NCI-H2196 (cell line): ENCODE measurements around the gene PCGF2.
"Not testable (repeated sequence)": the region's sequence is repeated elsewhere in the genome, so short reads cannot be mapped to it uniquely, and the experiment has no call there.

Source experiments
- DNase-seq: peaks from one replicate; lab custom pipeline; 2025; ENCODE audit not compliant: unreplicated experiment; lab: John Stamatoyannopoulos, UW

The PCGF2 gene

DNA sequence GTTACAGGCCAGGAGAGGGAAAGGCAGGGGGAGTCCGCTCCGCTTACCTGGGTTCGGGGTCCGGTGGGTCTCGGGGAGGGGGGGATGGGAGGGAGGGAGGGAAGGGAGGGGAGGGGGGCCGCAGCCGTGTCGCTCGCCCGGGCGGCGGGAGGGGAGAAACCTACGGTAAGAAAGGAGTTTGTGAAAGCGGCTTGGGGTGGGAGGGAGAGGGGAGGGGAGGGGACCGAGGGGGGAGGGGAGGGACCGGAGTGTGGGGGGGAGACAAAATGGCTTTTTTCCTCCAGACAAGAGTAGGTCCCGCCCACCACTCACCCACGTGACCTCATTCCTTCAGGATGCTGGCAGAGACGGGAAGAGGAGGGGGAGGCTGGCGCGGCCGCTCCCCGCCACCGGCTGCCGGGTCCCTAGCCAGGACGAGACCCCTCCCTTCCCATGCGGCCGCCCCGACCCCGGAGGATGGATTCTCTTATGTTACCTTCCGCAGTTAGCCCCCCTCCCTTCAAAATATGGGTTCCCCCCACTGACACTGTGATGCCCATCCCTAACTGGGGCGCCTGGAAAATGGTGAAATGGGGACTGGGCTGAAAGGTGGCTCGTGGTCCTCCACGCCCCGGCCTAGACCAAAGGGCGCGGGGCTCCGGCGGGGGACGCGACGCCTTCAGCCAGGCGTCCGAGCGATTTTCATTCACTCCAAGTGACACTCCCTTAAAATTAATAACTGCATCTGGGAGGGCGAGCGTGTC is at the start of gene PCGF2:
TSS of gene PCGF2 (minus strand) at position 188 of the 743 bp plus-strand sequence. CDS start 7,934 bp downstream, outside the sequence.
- DNase-seq, result peak; percentile 50

DNA sequence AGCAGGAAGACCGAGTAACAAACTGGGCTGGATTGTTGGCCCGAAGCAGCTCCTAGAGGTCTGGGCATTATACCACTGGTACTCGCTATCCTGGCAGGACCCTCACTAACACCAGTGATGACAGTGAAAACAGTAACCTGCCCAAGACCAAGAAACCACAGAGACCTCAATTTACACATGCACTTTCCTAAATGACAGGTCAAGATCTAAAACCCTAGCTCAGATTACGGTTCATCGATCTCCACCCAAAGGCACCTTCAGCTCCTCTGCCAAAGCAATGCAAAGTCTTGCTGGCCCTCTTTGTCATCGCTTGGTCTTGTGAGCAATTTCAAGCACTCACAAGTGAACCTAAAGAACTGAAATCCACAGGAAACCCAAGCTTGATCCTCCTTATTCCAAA is 49.7 kb upstream of the PCGF2 start:
- no peak for DNase-seq

DNA sequence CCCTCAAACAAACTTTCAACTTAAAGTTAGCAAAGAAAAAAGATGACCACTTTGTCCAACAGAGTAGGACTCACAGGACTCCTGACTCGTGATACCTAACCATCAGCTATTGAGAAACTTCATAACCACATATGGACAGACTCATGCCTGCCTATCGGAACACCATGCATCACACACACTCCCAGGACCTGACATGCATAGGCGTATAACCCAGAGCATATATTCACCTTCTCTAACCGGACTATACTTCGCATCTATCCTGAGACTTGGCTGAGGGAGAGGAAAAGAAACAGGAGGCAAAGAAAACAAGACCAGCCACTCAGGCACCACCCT is 49.0 kb upstream of the PCGF2 start:
- DNase-seq, result no peak

DNA sequence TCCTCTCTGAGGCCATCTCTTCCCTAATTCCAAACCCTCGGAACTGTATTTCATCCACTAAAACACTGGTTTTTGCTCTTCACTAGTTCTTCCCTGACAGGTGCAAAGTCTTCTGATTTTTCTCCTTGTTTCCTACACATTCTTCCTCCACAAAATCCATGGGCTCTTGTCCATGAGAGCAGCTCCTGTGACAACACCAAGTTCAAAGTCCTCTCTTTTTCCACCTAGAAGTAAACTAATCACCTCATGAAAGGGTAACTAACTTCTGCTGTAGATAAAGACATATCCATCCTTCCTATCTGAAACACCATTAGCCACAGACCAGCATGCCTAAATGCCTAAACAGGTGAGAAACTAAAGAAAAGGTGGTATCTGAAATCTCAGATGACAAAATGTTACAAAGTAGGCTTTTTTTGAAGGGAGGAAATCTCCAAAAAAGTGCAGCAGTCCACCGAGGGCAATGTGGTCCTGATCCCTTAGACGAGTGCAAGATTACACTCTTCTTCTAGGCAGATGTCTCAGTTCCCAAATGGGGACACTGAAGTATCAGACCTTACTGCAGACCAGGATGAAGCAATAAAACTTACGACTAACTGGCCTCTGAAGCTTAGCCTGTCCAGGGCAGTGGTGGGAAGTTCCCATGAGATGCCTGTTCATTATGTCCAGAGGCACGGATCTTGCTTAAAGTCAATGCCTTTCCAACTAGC is 48.5 kb upstream of the PCGF2 start:
- no peak for DNase-seq

DNA sequence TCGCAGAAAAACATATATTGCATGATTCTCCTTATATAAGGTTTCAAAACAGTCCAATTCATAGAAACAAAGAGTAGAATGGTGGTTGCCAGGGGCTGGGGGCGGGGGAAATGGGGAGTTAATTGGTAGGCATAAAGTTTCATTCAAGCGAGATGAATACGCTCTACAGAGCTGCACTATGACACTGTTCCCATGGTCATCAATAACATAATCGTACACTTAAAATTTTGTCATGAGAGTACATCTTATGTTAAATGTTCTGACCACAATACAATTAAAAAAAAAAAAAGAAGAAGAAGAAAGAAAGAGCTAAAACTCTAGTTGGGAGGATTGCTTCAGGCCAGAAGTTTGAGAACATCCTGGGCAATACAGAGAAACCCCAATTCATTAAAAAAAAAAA is 46.1 kb upstream of the PCGF2 start:
- no peak for DNase-seq

DNA sequence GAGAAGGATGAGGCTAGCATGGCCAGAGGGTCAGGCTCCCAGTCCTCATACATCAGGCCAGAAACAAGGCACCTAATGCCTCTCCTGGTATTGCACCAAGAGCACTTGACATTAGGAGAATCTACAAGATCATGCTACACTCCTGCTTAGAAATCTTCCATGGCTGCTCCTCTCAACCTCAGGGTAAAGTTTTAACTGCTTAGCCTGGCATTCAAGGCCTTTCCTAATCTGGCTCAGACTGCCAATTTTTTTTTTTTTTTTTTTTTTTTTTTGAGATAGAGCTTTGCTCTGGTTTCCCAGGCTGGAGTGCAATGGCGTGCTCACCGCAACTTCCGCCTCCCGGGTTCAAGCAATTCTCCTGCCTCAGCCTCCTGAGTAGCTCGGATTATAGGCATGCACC is 43.0 kb upstream of the PCGF2 start:
- DNase-seq, result no peak

DNA sequence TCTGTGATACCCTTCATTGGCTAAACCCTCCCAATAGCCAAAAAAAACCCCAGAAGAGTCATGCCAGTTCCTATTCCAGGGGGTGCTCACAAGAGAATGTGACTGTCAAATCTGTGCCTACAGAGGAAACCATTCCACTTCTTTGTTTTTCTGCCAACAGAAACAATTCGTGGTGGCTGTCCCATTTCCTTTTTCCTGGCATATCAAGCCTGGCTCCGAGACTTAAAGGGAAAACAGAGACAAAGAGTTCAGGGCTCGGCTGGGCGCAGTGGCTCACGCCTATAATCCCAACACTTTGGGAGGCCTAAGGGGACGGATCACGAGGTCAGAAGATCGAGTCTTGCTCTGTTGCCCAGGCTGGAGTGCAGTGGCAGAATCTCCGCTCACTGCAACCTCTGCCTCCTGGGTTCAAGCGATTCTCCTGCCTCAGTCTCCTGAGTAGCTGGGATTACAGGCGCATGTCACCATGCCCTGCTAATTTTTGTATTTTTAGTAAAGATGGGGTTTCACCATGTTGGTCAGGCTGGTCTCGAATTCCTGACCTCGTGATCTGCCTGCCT is 42.1 kb upstream of the PCGF2 start:
- DNase-seq, result not testable (repeated sequence)

DNA sequence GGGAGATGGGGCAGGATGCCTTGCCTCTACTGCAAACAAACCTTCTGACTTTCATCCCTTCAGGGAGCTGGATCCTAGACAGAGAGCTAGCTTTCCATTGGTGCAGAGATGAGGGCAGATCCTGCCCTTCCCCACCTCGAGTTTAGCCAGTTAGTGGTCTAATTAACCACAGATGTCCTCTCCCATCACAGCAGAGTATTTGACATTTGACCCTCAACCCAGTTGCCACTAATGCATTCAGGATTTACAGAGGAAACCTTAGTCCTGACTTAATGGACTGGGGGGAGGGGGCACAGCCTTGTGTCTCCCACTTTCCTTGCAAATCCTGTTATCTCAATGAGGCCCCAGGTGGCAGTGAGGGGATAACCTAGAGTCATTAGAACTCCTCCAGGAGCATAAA is 41.0 kb upstream of the PCGF2 start:
- no peak for DNase-seq

DNA sequence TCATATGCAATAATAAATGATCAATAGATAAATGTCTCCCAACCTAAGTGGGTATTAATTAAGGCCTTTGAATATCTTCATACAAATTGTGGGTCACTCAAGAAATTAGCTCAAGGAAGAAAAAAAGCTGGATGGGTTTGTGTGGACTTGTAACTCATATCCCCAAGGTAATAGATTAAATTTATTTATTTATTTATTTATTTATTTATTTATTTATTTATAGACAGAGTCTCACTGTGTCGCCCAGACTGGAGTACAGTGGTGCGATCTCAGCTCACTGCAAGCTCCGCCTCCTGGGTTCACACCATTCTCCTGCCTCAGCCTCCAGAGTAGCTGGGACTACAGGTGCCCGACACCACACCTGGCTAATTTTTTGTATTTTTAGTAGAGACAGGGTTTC is 39.9 kb upstream of the PCGF2 start:
- DNase-seq, result not testable (repeated sequence)

DNA sequence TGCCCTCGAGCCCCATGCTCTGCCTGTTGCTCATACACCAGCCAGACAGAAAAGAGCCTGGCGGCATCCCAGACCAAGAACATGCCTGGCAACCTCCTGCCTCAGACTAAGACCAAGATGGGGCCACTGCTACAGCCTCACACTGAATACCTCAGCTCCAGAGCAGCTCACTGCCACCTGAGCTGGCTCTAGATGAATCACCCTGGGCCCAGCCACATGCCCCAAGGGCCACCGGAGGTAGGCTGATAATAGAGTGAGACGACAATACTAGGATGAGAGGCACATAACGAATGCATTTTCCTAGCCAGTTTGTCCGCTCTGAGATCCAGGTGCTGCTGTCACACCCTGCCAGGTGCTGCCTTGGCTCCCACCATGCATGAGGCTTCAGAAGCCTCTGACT is 38.2 kb upstream of the PCGF2 start:
- no peak for DNase-seq

DNA sequence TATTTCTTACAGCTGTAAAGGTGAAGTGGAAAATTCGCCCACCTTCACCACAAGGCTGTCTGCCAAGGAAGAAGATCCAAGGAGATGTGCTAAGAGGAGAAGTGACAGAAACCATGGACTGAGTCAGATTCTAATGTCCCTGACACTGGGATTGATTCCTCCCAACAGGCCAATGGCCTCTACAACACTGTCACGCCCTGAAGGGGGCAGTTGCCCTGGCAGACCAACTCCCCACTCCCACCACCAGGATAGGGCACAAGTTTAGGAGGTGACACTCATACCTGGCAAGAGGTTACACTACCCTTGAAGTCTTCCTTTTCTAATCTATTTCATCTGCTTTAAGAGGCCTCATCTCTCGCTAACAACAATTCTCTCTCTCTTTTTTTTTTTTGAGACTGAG is 35.1 kb upstream of the PCGF2 start:
- DNase-seq, result no peak

DNA sequence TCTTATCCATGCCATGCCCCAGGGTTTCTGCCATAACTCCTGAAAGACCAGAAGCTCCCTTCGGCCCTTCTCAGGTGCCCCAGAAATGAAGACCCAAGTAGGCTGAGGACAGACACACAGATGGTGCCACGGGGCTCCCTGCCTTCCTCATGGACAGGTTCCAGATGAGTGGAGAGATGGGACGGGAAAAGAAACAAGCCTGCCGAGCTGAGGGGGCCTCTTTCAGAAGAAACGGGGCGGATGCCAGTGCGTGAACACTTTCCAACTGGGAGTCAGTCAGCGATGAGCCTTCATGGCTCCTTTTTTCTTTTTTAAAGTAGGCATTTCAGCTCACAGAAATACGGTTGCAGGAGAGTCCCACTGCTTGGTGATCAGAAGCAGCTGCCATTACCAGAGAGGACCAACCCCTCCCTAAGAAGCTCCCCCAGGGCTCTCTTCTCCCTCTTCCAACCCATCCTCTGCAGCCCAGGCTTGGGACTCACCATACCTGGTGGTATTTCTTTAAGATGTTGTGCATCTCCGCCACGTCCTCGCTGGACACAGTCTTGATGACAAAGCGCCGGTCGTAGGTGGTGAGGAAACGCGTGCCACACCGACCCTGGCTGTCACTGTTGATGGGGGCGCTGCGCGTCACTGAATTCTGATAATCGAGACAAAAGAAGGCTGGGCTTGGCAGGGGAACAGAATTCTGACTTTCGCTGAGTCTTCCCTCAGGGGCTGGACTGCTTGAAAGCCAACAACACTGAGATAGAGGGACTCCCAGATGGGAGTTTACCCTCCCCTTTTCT is 32.0 kb upstream of the PCGF2 start:
- no peak for DNase-seq

DNA sequence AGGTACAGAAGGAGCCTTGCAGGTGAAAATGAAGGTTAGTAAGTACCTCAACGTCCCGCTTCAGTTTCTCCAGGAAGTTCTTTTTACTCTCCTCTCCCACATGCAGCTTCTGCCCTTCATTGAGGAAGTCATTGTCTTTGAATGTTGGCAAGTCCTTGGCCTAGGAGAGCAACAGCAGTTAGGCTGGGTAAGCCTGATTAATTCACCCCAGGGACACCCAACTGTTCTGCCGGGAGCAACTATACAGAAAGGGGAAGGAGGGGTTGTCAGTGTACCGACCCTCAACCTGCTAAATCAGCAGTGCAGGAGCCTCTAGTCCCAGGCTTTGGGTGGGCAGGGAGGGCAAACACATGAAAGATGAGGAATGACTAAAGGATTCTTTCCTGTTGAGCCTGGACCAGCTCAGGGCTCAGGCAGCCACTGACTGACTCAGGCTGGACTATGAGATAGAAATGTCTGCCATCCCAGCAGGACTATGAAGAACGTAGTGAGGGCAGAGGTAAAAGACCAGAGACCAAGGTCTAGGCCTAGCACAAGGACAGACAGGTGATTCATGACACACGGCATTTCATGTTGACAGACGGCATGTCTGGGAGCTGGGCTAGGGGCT is 29.6 kb upstream of the PCGF2 start:
- no peak for DNase-seq

DNA sequence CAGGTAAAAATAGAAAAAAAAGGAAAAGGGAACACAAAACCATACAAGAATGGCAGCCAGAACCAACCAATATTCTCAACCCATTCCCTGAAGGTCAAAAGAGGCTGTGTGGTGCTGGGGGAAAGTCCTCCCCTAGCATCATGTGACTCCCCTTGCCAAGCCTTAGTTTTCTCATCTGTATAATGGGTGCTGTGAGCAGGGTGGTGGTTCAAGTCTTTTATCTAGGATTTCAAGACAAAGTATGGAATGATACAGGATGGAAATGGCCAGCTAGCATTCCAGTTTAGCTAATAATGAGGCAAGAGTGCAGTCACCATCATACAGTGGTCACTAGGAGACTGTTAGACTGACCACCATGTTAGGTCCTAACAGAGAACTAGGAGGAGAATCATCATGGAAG is 25.1 kb upstream of the PCGF2 start:
- DNase-seq, result no peak

DNA sequence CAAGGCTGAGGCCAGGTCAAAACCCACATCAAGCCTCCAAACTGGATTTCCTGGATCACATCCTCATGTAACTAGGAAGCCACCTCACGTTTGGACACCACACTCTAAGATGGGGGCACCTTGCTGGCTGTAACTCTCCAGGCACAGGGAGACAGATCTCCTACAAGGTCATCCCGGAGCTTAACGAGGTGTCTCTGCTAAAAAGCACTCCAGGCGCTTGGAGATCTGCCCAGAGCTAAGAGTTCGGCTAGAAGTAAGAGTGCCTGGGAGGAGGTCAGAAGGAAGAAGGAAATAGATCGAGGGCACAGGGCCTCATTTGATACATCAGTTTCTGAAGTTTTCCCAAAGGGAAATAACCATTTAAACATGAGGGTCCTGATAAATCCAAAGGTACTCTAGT is 20.3 kb upstream of the PCGF2 start:
- DNase-seq, result no peak

DNA sequence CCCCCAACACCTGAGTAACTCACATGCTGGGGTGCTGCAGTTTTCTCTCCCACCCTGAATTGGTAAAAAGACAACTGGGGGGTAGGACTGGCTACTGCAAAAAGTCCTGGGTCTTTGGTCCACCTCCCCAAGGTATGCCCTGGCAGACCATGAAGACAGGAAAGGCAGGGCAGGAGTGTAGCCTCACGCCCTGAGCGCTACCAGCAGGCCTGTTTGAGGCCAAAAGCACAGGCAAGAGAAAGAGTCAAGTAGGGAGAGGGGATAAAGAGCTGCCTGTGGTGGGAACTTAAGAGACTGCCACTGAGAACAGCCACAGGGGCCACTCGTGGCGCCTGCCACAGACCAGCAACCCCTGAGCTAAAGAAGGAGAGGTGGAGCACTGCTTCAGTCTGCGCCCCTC is 18.2 kb upstream of the PCGF2 start:
- DNase-seq, result no peak

DNA sequence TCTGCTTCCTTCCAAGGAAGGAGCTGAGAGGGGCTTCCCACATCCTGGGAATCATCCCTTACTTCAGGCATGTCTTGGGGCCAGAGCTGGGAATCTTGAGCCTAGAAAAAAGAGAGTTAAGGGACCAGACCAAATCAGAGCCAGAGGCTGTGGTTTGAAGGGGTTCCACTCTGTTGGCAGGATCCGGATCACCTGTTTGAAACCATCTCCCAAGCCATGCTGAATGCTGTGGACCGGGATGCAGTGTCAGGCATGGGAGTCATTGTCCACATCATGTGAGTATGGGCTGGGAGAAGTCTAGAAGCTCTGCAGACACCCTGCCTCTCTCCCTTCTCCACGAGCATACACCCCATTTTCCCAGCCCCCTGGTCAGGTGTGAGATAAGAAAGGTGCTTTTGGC is 14.1 kb upstream of the PCGF2 start:
- no peak for DNase-seq

DNA sequence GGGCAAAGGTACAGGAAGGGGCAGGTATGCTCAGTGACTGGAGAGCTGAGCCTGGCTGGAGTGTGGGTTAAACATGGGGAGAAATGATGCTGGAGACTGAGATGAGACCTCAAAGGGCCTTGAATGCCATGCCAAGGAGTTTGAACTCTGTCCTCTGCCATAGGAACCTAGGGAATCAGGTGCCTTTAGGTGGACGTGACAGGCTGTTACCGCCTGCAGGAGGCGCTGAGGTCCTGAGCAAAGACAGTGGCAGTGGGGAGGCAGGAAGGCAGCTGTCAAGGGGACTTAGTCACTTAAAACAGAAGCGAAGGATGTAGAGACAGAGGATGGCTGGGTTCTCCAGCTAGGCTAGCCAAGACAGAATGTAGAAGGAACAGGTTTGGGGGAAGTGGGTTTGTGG is 13.5 kb upstream of the PCGF2 start:
- DNase-seq, result peak; percentile 6

DNA sequence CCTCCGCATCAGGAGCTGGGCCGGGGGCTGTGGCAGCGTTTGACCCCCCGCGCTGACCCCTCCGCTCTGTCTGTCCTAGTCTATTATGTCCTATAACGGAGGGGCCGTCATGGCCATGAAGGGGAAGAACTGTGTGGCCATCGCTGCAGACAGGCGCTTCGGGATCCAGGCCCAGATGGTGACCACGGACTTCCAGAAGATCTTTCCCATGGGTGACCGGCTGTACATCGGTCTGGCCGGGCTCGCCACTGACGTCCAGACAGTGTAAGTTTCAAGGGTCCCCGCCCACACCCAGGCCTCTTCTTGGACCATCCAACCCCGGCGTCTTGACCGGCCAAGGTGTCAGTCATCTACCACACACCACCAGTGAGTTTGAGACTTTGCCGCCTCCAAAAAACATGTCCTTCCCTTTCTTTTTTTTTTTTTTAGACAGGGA is 5.0 kb upstream of the PCGF2 start:
- no peak for DNase-seq

DNA sequence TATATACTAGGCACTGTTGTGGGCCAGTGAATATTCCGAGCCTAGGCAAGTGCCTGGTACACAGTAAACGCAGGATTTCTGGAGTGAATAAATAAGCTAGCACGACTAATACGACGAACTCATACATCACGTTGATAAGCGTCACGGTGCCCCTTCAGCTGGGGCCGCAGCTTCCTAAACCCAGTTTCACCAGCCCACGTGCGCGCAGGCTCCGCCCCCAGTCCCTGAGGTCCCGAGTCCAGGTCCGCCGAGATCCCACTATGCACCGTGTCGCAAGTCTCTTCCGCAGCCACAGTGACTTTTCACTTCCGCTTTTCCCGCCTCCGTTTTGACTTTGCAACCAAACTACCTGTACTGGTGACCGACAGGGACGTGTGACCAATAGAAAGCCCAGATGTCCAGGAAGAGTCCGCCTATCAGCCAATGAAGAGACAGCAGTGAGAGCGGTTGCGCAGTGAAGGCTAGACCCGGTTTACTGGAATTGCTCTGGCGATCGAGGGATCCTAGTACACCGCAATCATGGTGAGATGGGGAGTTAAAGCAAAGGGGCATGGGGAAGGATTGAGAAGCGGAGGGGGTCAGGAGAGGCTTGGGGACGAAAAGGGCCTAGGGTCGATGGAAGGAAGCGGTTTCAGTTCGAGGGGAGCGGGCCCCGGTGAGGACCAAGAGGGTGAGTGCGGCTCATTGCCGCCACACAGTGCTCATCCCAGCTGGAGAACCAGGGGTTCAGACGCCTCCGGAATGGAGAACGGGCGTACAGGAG is 4.4 kb upstream of the PCGF2 start, which contains the start of gene PSMB3:
TSS of gene PSMB3 (plus strand) at position 434 of the 763 bp plus-strand sequence. CDS start at position 520, 86 bp downstream.
- peak; percentile 89 for DNase-seq
